Measurements from ENCODE around the gene TRAF5.

TRAF5 gene

GRCh38 chr1:211328084-211328694, 1.6 kb downstream of the TRAF5 start:
- no peak for DNase-seq

- no peak for DNase-seq
These were observed 2.3 kb downstream of the TRAF5 start for GRCh38 chr1:211328866-211329475.

- no peak for DNase-seq
These were observed 3.1 kb downstream of the TRAF5 start for GRCh38 chr1:211329764-211330201.

GRCh38 chr1:211330282-211330936, 3.8 kb downstream of the TRAF5 start:
- DNase-seq, result no peak

- peak; percentile 62 for DNase-seq
These were observed 4.5 kb downstream of the TRAF5 start for GRCh38 chr1:211331011-211331709.

- no peak for DNase-seq
These were observed 5.5 kb downstream of the TRAF5 start for GRCh38 chr1:211332036-211332616.

- peak; percentile 19 for DNase-seq
These were observed 6.2 kb downstream of the TRAF5 start for GRCh38 chr1:211332830-211333229.

- no peak for DNase-seq
These were observed 7.3 kb downstream of the TRAF5 start for GRCh38 chr1:211333906-211334305.

GRCh38 chr1:211334986-211335385, 8.4 kb downstream of the TRAF5 start:
- DNase-seq, result no peak

- no peak for DNase-seq
These were observed 9.0 kb downstream of the TRAF5 start for GRCh38 chr1:211335522-211336157.

GRCh38 chr1:211336161-211336560, 9.5 kb downstream of the TRAF5 start:
- no peak for DNase-seq

- no peak for DNase-seq
These were observed 10.1 kb downstream of the TRAF5 start for GRCh38 chr1:211336775-211337174.

- no peak for DNase-seq
These were observed 11.0 kb downstream of the TRAF5 start for GRCh38 chr1:211337430-211338223.

GRCh38 chr1:211338224-211338620, 11.6 kb downstream of the TRAF5 start:
- no peak for DNase-seq

- no peak for DNase-seq
These were observed 13.0 kb downstream of the TRAF5 start for GRCh38 chr1:211339631-211340041.

GRCh38 chr1:211340622-211341507, 14.2 kb downstream of the TRAF5 start:
- DNase-seq, result no peak

GRCh38 chr1:211341999-211342398, 15.4 kb downstream of the TRAF5 start:
- DNase-seq, result no peak

- no peak for DNase-seq
These were observed 17.0 kb downstream of the TRAF5 start for GRCh38 chr1:211343607-211344006.

- DNase-seq, result no peak
These were observed 17.6 kb downstream of the TRAF5 start for GRCh38 chr1:211344152-211344618.

- peak; percentile 42 for DNase-seq
These were observed 19.1 kb downstream of the TRAF5 start for GRCh38 chr1:211345719-211346118.

Data from fibroblast of skin of right quadriceps (primary cell).